IPS DF 6.9 (cell line): ENCODE measurements around the gene NUP93.
"Not testable (repeated sequence)": the region's sequence is repeated elsewhere in the genome, so short reads cannot be mapped to it uniquely, and the experiment has no call there.

ENCODE experiments used
- DNase-seq: peaks from one replicate; pipeline ENCODE4 v3.0.0-alpha.2; 2013; ENCODE audit warnings: low read depth, low spot score
- H3K27ac ChIP-seq: one replicate; pipeline ENCODE4 v1.5.1; 2013; ENCODE audit warnings: low read length, control low read depth
- H3K27me3 ChIP-seq: 2 replicates; pipeline ENCODE4 v1.6.1; 2013; ENCODE audit warnings: mild to moderate bottlenecking, low read length; ENCODE audit not compliant: control insufficient read depth, insufficient read depth
- H3K36me3 ChIP-seq: 2 replicates; pipeline ENCODE4 v1.6.1; 2013; ENCODE audit warnings: low read length; ENCODE audit not compliant: control insufficient read depth, insufficient read depth
- H3K4me1 ChIP-seq: 2 replicates; pipeline ENCODE4 v1.6.1; 2013; ENCODE audit warnings: low read length; ENCODE audit not compliant: control insufficient read depth, insufficient read depth
- H3K4me3 ChIP-seq: 2 replicates; pipeline ENCODE4 v1.5.1; 2013; ENCODE audit warnings: mild to moderate bottlenecking, low read length
- H3K9me3 ChIP-seq: 2 replicates; pipeline ENCODE4 v1.6.1; 2013; ENCODE audit warnings: low read length, inconsistent platforms; ENCODE audit not compliant: control insufficient read depth, insufficient read depth
- WGBS: extraction: QIAGEN DNeasy Blood & Tissue Kit; methylation state at CpG from one replicate; pipeline ENCODE4 v1.1.7; 2013; ENCODE audit warnings: mixed read lengths, missing lambda C conversion rate; ENCODE audit not compliant: insufficient read length, insufficient coverage; 5-methylcytosine and 5-hydroxymethylcytosine counted together

NUP93 gene

GRCh38 chr16:56879276-56879675 is 149.3 kb downstream of the NUP93 start:
- no peak overlapping the region for H3K4me3 ChIP-seq

GRCh38 chr16:56880176-56880575 is 150.2 kb downstream of the NUP93 start:
- H3K4me3 ChIP-seq, result no peak overlapping the region
- no peaks in the 10 kb centered on the region for H3K27me3 ChIP-seq
- WGBS, result no CpG with 5 or more reads among the region's 12 CpGs
- no peak for DNase-seq
- H3K4me1 ChIP-seq, result no peaks in the 10 kb centered on the region
- no peaks in the 10 kb centered on the region for H3K9me3 ChIP-seq
- no peaks in the 10 kb centered on the region for H3K36me3 ChIP-seq
- no peak overlapping the region for H3K27ac ChIP-seq

More at GRCh38 chr16:56879276-56879675, 149.3 kb downstream of the NUP93 start:
- Histone ChIP-seq H3K36me3 (no peaks in the 10 kb centered on the region), H3K27me3 (no peaks in the 10 kb centered on the region), H3K9me3 (no peaks in the 10 kb centered on the region), H3K4me1 (no peaks in the 10 kb centered on the region), H3K27ac (no peak overlapping the region)
- WGBS, result no CpG with 5 or more reads among the region's 9 CpGs
- DNase-seq, result no peak

GRCh38 chr16:56880685-56881084 is 150.8 kb downstream of the NUP93 start:
- Histone ChIP-seq H3K36me3 (no peaks in the 10 kb centered on the region), H3K4me1 (no peaks in the 10 kb centered on the region), H3K27ac (no peak overlapping the region), H3K27me3 (no peaks in the 10 kb centered on the region), H3K4me3 (no peak overlapping the region), H3K9me3 (peaks cover 2% of the 10 kb centered on the region; the same call in 1 of the 2 replicates)
- no CpG with 5 or more reads among the region's 4 CpGs for WGBS
- DNase-seq, result no peak

GRCh38 chr16:56882077-56882800 is 152.3 kb downstream of the NUP93 start:
- no peak overlapping the region for H3K27ac ChIP-seq
- WGBS, result no CpG with 5 or more reads among the region's 8 CpGs
- H3K36me3 ChIP-seq, result no peaks in the 10 kb centered on the region
- no peak overlapping the region for H3K4me3 ChIP-seq
- no peaks in the 10 kb centered on the region for H3K27me3 ChIP-seq
- H3K9me3 ChIP-seq, result peaks cover 2% of the 10 kb centered on the region; the same call in 1 of the 2 replicates
- no peaks in the 10 kb centered on the region for H3K4me1 ChIP-seq
- no peak for DNase-seq

DNA sequence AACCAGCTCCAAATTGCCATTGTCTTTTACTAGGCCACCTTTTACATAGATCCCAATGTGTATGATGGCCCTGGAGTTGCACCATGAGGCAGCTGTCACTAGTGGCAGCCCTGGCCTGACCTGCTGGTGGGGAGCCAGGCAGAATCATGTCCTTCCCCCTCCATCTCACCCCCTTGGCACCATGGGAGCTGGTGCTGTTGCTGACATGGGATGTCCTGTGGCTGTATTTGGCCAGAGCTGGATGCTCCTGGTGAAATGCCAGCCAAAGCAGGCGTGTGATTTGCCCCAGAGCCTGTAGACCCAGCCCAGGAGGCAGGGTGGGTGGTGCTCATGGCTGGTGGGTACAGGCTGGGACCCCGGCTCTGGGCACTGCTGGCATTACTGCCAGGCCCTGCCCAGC is 153.7 kb downstream of the NUP93 start:
- Histone ChIP-seq H3K9me3 (peaks cover 2% of the 10 kb centered on the region; the same call in 1 of the 2 replicates), H3K27ac (no peak overlapping the region), H3K4me1 (no peaks in the 10 kb centered on the region), H3K4me3 (no peak overlapping the region), H3K36me3 (no peaks in the 10 kb centered on the region), H3K27me3 (no peaks in the 10 kb centered on the region)
- DNase-seq, result no peak
- no CpG with 5 or more reads among the region's 2 CpGs for WGBS

- no CpG with 5 or more reads among the region's 14 CpGs for WGBS
- DNase-seq, result no peak
- no peak overlapping the region for H3K4me3 ChIP-seq
These were observed 154.2 kb downstream of the NUP93 start for GRCh38 chr16:56884026-56884582.

GRCh38 chr16:56884929-56885328 is 155.0 kb downstream of the NUP93 start:
- H3K27me3 ChIP-seq, H3K36me3 ChIP-seq, H3K9me3 ChIP-seq, H3K27ac ChIP-seq, H3K4me3 ChIP-seq, H3K4me1 ChIP-seq, DNase-seq: not testable (repeated sequence)
- WGBS, result no CpG with 5 or more reads among the region's 13 CpGs

More at GRCh38 chr16:56884026-56884582, 154.2 kb downstream of the NUP93 start:
- Histone ChIP-seq H3K27ac (no peak overlapping the region), H3K4me1 (no peaks in the 10 kb centered on the region), H3K36me3 (no peaks in the 10 kb centered on the region), H3K9me3 (peaks cover 2% of the 10 kb centered on the region; the same call in 1 of the 2 replicates), H3K27me3 (no peaks in the 10 kb centered on the region)

DNA sequence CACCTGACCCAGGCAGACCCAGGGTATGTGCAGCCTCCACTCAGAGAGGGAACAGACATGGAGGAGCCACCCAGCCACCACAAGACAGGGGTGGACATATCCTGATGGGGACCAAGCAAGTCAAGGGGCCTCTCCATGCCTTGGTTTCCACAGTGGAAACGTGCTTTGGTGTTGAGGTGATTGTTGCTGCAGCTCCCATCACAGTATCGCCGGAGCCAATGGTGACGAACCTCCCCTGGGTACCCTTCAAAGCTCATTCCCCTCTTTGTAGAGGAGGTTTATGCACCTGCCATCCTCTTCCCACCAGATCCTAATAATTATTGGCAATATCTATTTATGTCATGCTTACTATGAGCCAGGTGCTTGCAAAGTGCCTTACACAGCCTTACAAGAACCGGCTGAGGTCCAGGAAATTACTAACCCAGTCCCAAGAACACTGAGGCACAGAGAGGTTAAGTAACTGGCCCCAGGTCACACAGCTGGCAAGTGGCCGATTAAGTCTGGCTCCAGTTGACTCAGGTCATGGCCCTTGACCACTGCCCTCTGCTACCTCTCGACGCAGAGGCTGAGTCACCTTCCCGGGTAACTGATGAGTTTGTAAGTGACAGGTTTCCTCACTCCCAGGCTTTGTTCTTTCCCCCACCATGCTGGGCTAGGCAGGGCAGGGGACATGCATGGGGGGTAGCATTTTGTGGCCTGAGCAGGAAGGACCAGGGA is 155.7 kb downstream of the NUP93 start:
- H3K27me3 ChIP-seq, result no peaks in the 10 kb centered on the region
- DNase-seq, result no peak
- no peak overlapping the region for H3K27ac ChIP-seq
- no CpG with 5 or more reads among the region's 9 CpGs for WGBS
- no peaks in the 10 kb centered on the region for H3K4me1 ChIP-seq
- peaks cover 2% of the 10 kb centered on the region; the same call in 1 of the 2 replicates for H3K9me3 ChIP-seq
- no peak overlapping the region for H3K4me3 ChIP-seq
- H3K36me3 ChIP-seq, result no peaks in the 10 kb centered on the region

DNA sequence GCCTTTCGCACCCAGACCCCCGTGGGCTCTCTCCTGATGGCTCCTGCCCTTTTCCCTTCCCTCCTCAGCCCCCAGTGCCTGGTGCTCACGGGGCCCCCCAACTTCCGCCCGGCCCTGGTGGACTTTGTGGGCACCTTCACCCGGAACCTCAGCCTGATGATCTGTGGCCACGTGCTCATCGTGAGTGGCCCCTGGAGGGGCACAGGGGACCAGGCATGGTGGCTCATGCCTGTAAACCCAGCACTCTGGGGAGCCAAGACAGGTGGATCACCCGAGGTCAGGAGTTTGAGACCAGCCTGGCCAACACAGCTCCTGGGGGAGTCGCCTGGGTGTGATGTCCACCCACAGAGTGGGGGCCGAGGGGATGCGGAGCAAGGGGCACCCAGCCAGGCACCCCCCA is 156.4 kb downstream of the NUP93 start:
- Histone ChIP-seq H3K27ac (no peak overlapping the region), H3K36me3 (no peaks in the 10 kb centered on the region), H3K27me3 (no peaks in the 10 kb centered on the region), H3K9me3 (peaks cover 2% of the 10 kb centered on the region; the same call in 1 of the 2 replicates), H3K4me1 (no peaks in the 10 kb centered on the region), H3K4me3 (no peak overlapping the region)
- no peak for DNase-seq
- no CpG with 5 or more reads among the region's 12 CpGs for WGBS

GRCh38 chr16:56886826-56887225 is 156.9 kb downstream of the NUP93 start:
- no peak for DNase-seq
- no peaks in the 10 kb centered on the region for H3K27me3 ChIP-seq
- H3K4me1 ChIP-seq, result no peaks in the 10 kb centered on the region
- H3K27ac ChIP-seq, result no peak overlapping the region
- no peak overlapping the region for H3K4me3 ChIP-seq
- no peaks in the 10 kb centered on the region for H3K36me3 ChIP-seq
- WGBS, result no CpG with 5 or more reads among the region's 9 CpGs
- peaks cover 2% of the 10 kb centered on the region; the same call in 1 of the 2 replicates for H3K9me3 ChIP-seq
